Fibroblast of skin of right quadriceps (primary cell): ENCODE data around the gene SGSH.

Source experiments
- DNase-seq: peaks from one replicate; pipeline ENCODE4 v3.0.0-alpha.2; 2013

Gene SGSH

GRCh38 chr17:80180192-80180591, 39.9 kb downstream of the SGSH start:
- DNase-seq = no peak

DNA sequence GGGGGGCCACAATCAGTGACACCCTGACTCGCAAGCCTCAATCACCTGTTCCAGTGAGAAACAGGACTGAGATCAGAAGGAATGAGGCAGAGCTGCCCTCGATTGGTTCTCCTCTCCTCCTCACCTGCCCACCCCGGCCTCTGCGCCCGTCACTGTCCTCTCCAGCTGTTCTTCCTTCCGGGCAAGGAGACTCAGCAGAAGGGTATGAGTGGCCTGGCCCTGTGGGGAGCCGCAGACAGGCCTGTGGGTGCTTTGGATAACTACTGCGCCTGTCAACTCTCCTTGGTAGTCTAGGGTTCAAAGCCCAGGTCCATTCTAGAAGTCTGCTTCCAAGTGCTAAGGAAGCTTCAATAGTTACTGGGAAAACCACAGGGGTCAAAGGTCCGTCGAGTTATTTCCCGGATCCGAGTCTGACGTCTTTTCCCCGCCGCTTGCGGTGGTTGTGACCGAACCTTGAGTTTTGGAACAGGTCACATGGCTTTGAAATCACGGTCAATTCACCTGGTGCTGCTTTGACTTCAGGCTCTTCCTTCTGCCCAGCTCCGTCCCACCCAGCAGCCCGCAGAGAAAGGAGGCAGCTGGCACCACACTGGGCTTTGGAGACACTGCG, 42.0 kb downstream of the SGSH start:
- no peak for DNase-seq

GRCh38 chr17:80176757-80177156, 43.4 kb downstream of the SGSH start:
- no peak for DNase-seq

GRCh38 chr17:80173916-80174315, 46.2 kb downstream of the SGSH start:
- no peak for DNase-seq

- DNase-seq = no peak
Measured at GRCh38 chr17:80173126-80173525, 47.0 kb downstream of the SGSH start.

DNA sequence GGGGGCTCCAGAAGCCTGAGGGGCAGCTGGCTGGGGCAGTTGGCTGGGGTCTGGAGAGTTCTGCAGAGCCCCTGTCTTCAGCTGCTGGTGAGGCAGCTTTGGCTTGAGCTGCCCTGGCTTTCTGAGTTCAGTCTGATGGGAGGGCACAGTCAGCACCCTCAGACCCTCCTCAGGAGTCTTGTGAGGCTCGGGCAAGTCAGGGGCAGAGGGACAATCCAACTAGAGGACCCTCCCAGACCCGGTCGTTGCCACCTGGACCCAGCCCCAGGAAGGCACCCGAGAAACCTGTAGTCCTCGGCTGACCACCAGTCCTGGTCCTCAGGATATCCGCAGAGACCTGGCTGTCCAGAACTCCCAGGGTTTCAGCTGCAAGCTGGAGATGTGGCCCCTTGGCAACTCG, 48.5 kb downstream of the SGSH start:
- DNase-seq = no peak

- no peak for DNase-seq
Measured at GRCh38 chr17:80169784-80170500, 50.2 kb downstream of the SGSH start, which contains the start of gene CARD14. CARD14 (plus strand) TSS chr17:80170030; CDS start chr17:80181439, 11,409 bp downstream.

GRCh38 chr17:80169107-80169506, 51.0 kb downstream of the SGSH start:
- no peak for DNase-seq

GRCh38 chr17:80168371-80168770, 51.8 kb downstream of the SGSH start:
- DNase-seq = no peak

GRCh38 chr17:80166446-80166845, 53.7 kb downstream of the SGSH start:
- DNase-seq = no peak

DNA sequence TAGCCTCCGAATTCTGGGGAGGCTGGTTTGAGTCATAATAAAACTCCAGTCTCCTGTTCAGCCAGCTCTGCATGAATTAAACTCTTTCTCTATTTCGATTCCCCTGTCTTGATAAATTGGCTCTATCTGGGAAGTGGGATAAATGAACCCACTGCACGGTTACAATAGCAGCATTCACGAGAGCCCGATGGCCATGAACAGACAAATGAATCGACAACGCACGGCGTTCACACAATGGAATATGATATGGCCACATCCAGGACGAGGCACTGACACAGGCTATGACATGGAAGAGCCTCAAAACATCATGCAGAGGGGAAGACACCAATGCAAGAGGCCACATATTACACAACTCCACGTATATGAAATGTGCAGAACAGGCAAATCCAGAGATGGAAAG, 55.9 kb downstream of the SGSH start:
- DNase-seq = no peak

DNA sequence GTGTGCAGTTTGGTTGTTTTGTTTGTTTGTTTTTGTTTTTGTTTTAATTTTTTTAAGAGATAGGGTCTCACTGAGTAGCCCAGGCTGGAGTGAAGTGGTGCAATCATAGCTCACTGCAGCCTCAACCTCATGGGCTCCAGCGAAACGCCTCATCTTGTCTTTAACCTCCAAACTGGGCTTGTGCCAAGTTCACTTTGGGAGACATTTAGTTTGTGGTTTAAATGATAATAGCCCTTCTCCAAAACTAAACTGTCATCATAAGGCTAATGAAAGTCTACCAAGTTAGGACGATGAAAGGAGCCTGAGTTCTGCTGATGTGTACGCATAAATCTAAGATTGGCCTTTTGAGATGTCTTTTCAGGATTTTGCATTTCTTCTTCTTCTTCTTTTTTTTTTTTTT, 56.8 kb downstream of the SGSH start:
- DNase-seq = no peak

- DNase-seq = no peak
Measured at GRCh38 chr17:80160536-80160935, 59.6 kb downstream of the SGSH start.
